Body of pancreas (tissue), 4 donors: Measurements from ENCODE around the gene GPRC5A. TPM values are rescaled to one million over a fixed set of nuclear protein-coding genes. Genes with fewer than 3 reads are reported as not detected.

Source experiments
- ATAC-seq: fragments of 150-250 bp; one replicate; pipeline ENCODE4 v1.9.1; 2016
- DNase-seq, 4 donors: peaks; one replicate each; pipeline ENCODE4 v3.0.0-alpha.2; 2019
- H3K27ac ChIP-seq, 4 donors: fragments of 200-600 bp; sonication (generic); 1 replicate in 3 of 4; 2 replicates in 1 of 4; pipeline versions ENCODE4 v1.5.1 to v1.6.1; 2016 to 2019; ENCODE audit warnings: mild to moderate bottlenecking in 1 of 4, mixed read lengths in 1 of 4, moderate library complexity in 1 of 4
- H3K27me3 ChIP-seq, 2 donors: fragments of 200-600 bp; sonication (generic); one replicate each; pipeline ENCODE4 v1.6.0; 2016; ENCODE audit warnings: mild to moderate bottlenecking in 1 of 2
- H3K36me3 ChIP-seq, 2 donors: fragments of 200-600 bp; sonication (generic); replicated peaks in 1 of 2; 2 replicates each; pipeline ENCODE4 v1.5.1; 2016; ENCODE audit warnings: low read depth in 2 of 2; ENCODE audit not compliant: insufficient read depth in 1 of 2
- H3K4me1 ChIP-seq: fragments of 200-600 bp; sonication (generic); one replicate; pipeline ENCODE4 v1.6.0; 2016
- H3K4me3 ChIP-seq, 2 donors: fragments of 200-600 bp; sonication (generic); 1 replicate in 1 of 2; 2 replicates in 1 of 2; pipeline ENCODE4 v1.5.1; 2016 to 2019
- H3K9me3 ChIP-seq, 3 donors: fragments of 200-600 bp; sonication (generic); 1 replicate in 2 of 3; 2 replicates in 1 of 3; pipeline ENCODE4 v1.5.1; 2016
- CTCF ChIP-seq, 7 experiments: fragments of 450-650 bp in 4 of 7; fragments of 200-600 bp in 3 of 7; sonication (generic) in 3 of 7; IDR thresholded peaks; one replicate each; pipeline ENCODE4 v1.5.1; 2016 to 2019; ENCODE audit warnings: antibody characterized with exemption in 7 of 7
- POLR2A ChIP-seq, 3 donors: fragments of 450-650 bp; IDR thresholded peaks; one replicate each; pipeline ENCODE4 v1.6.1; 2016; ENCODE audit warnings: antibody characterized with exemption in 3 of 3, mild to moderate bottlenecking in 2 of 3
- WGBS, 2 donors: methylation state at CpG; one replicate each; pipeline ENCODE4 v1.1.5; 2017; 5-methylcytosine and 5-hydroxymethylcytosine counted together
- intact Hi-C: fragments of 100-400 bp; cut with DNase I; formaldehyde crosslinking; loops from one replicate; pipeline ENCODE4 v1.15.1; 2023
- total RNA-seq, 2 donors: library from RNA; depleted of rRNA; stranded (reverse); fragments of >200 nt; gene quantifications; one replicate each; pipeline ENCODE4 v1.1.0, GENCODE V29; 2016

Gene GPRC5A
- total RNA-seq, 2 donors from 2014 or later = 1.6 to 6.5 TPM

DNA sequence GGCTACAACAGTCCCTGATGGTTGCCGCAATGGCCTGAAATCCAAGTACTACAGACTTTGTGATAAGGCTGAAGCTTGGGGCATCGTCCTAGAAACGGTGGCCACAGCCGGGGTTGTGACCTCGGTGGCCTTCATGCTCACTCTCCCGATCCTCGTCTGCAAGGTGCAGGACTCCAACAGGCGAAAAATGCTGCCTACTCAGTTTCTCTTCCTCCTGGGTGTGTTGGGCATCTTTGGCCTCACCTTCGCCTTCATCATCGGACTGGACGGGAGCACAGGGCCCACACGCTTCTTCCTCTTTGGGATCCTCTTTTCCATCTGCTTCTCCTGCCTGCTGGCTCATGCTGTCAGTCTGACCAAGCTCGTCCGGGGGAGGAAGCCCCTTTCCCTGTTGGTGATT is 16.9 kb downstream of the GPRC5A start:
- WGBS, 2 donors = 80 to 92% methylated on average over 13 to 14 of the region's 14 CpGs
- ATAC-seq (no peak), DNase-seq (no peak)
- H3K27me3 ChIP-seq = no peaks in the 10 kb centered on the region
- no peak for TF ChIP-seq POLR2A (IDR thresholded peaks at IDR 0.05)
- TF ChIP-seq CTCF (IDR thresholded peaks at IDR 0.05) = no peak
- no peak overlapping the region for H3K4me3 ChIP-seq
- no peaks in the 10 kb centered on the region for H3K36me3 ChIP-seq
- H3K4me1 ChIP-seq = peaks cover 6% of the 10 kb centered on the region
- H3K9me3 ChIP-seq = no peaks in the 10 kb centered on the region
- intact Hi-C loops = no loop called here
- no peak overlapping the region for H3K27ac ChIP-seq

DNA sequence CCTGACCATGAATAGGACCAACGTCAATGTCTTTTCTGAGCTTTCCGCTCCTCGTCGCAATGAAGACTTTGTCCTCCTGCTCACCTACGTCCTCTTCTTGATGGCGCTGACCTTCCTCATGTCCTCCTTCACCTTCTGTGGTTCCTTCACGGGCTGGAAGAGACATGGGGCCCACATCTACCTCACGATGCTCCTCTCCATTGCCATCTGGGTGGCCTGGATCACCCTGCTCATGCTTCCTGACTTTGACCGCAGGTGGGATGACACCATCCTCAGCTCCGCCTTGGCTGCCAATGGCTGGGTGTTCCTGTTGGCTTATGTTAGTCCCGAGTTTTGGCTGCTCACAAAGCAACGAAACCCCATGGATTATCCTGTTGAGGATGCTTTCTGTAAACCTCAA is 17.3 kb downstream of the GPRC5A start:
- no peak overlapping the region for H3K4me3 ChIP-seq
- no peaks in the 10 kb centered on the region for H3K27me3 ChIP-seq
- intact Hi-C loops = no loop called here
- TF ChIP-seq POLR2A (IDR thresholded peaks at IDR 0.05) (no peak), CTCF (IDR thresholded peaks at IDR 0.05) (no peak)
- 83 to 92% methylated on average over 12 of the region's 12 CpGs for WGBS, 2 donors
- ATAC-seq = no peak
- H3K9me3 ChIP-seq = no peaks in the 10 kb centered on the region
- no peaks in the 10 kb centered on the region for H3K36me3 ChIP-seq
- DNase-seq = no peak
- H3K4me1 ChIP-seq = peaks cover 6% of the 10 kb centered on the region
- no peak overlapping the region for H3K27ac ChIP-seq

DNA sequence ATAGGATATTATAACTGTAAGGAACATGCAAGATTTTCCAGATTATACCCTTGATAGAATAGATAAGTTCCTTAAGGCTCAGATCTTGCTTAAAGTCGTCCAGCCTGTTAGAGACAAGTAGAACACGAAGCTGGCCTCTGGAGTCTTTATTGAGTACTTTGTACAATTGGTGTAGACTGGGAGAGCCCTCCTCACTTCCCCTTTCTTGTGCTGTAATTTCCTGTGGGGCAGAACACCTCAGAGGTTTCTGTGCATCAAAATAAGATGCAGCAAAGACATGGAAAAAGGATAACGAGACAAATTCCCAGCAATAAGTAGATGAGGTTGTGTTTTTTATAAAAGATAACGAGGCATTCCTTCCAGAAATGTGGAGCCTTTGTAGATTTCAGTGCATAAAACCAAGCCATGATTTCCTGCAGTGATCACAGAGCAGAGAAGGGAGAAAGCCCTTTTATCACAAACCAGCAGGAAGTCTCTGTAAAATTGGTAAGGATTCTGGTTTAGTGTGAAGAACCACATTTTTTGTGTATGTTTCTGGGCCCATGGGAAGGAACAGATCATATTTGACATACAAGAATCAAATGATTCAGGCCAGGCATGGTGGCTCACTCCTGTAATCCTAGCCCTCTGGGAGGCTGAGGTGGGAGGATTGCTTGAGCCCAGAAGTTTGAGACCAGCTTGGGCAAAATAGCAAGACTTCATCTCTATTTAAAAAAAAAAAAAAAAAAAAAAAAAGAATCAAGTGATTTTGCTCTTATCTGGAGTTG is 18.0 kb downstream of the GPRC5A start:
- H3K36me3 ChIP-seq = no peaks in the 10 kb centered on the region
- no peak for TF ChIP-seq POLR2A (IDR thresholded peaks at IDR 0.05)
- TF ChIP-seq CTCF (IDR thresholded peaks at IDR 0.05) = no peak
- intact Hi-C loops = no loop called here

GRCh38 chr12:12909995-12910420 is 18.6 kb downstream of the GPRC5A start:
- intact Hi-C loops = loop anchor here (5.0 kb wide), 1 partner anchor 307 kb away; no protein-coding TSS in a partner anchor
- Histone ChIP-seq H3K27ac (no peak overlapping the region), H3K27me3 (no peaks in the 10 kb centered on the region), H3K9me3 (no peaks in the 10 kb centered on the region), H3K4me1 (peaks cover 6% of the 10 kb centered on the region), H3K36me3 (no peaks in the 10 kb centered on the region), H3K4me3 (no peak overlapping the region)
- DNase-seq = peak in 1 of 4 donors; percentile 29
- TF ChIP-seq POLR2A (IDR thresholded peaks at IDR 0.05) = no peak
- TF ChIP-seq CTCF (IDR thresholded peaks at IDR 0.05) = no peak
- ATAC-seq = peak; percentile 42
- WGBS, 2 donors = 58 to 65% methylated on average over 4 of the region's 4 CpGs

More for the DNA sequence above, 18.0 kb downstream of the GPRC5A start:
- no peaks in the 10 kb centered on the region for H3K27me3 ChIP-seq
- H3K9me3 ChIP-seq = no peaks in the 10 kb centered on the region
- H3K27ac ChIP-seq = no peak overlapping the region
- WGBS, 2 donors = 56 to 61% methylated on average over 4 of the region's 4 CpGs
- H3K4me1 ChIP-seq = peaks cover 6% of the 10 kb centered on the region
- ATAC-seq (no peak), DNase-seq (no peak)
- H3K4me3 ChIP-seq = no peak overlapping the region

GRCh38 chr12:12912711-12913110 is 21.3 kb downstream of the GPRC5A start:
- Histone ChIP-seq H3K27ac (no peak overlapping the region), H3K4me1 (peaks cover 6% of the 10 kb centered on the region), H3K27me3 (no peaks in the 10 kb centered on the region), H3K36me3 (no peaks in the 10 kb centered on the region), H3K4me3 (no peak overlapping the region), H3K9me3 (no peaks in the 10 kb centered on the region)
- TF ChIP-seq CTCF (IDR thresholded peaks at IDR 0.05) (no peak), POLR2A (IDR thresholded peaks at IDR 0.05) (no peak)
- intact Hi-C loops = loop anchor here (5.0 kb wide), 1 partner anchor 305 kb away; no protein-coding TSS in a partner anchor
- DNase-seq (no peak), ATAC-seq (no peak)
- WGBS, 2 donors = 85 to 91% methylated on average over 5 of the region's 5 CpGs
